Activated CD4-positive, alpha-beta T cell treated with anti-CD3 and anti-CD28 coated beads for 36 hours (primary cell): Measurements from ENCODE around the gene HSPBP1. TPM values are rescaled to one million over a fixed set of nuclear protein-coding genes. Genes with fewer than 3 reads are reported as not detected.

Experiments
- ATAC-seq: fragments of 200-7000 bp; cut with Tn5 transposase; one replicate; pipeline ENCODE4 v1.10.0; 2021; ENCODE audit warnings: mild to moderate bottlenecking, moderate library complexity
- CTCF ChIA-PET: fragments of 350-600 bp; sonication (Branson Sonifier 250); formaldehyde crosslinking; loops from one replicate; lab custom pipeline; 2021; ENCODE audit warnings: antibody characterized with exemption; lab: Charles Lee
- POLR2A ChIA-PET: fragments of 350-600 bp; sonication (Branson Sonifier 250); formaldehyde crosslinking; loops from one replicate; lab custom pipeline; 2021; ENCODE audit warnings: antibody characterized with exemption, inconsistent platforms; lab: Charles Lee
- DNase-seq: peaks from one replicate; pipeline ENCODE4 v3.0.0-alpha.2; 2020
- H3K27ac Mint-ChIP-seq: one replicate; pipeline ENCODE4 v1.8.0; 2021; ENCODE audit warnings: mixed read lengths
- H3K27me3 Mint-ChIP-seq: one replicate; pipeline ENCODE4 v1.8.0; 2021; ENCODE audit warnings: mixed read lengths
- H3K36me3 Mint-ChIP-seq: one replicate; pipeline ENCODE4 v1.8.0; 2021; ENCODE audit warnings: low read depth, mixed read lengths
- H3K4me1 Mint-ChIP-seq: one replicate; pipeline ENCODE4 v1.8.0; 2021; ENCODE audit warnings: mixed read lengths
- H3K4me3 Mint-ChIP-seq: one replicate; pipeline ENCODE4 v1.8.0; 2021; ENCODE audit warnings: mild to moderate bottlenecking, moderate library complexity, mixed read lengths
- H3K9me3 Mint-ChIP-seq: one replicate; pipeline ENCODE4 v1.8.0; 2021; ENCODE audit warnings: low read depth, mixed read lengths
- intact Hi-C, 2 experiments: fragments of 100-400 bp; cut with DNase I in 1 of 2; cut with micrococcal nuclease in 1 of 2; formaldehyde crosslinking; loops; one replicate each; pipeline versions ENCODE4 v1.14.2 to v1.15.1; 2022 to 2024; cut with DNase I, micrococcal nuclease
- total RNA-seq, 2 experiments: library from RNA; stranded (reverse); gene quantifications; one replicate each; pipeline ENCODE4 v1.2.3, GENCODE V29; 2021

The HSPBP1 gene
- total RNA-seq, 2 experiments from 2014 or later, result 41.1 to 45.2 TPM

DNA sequence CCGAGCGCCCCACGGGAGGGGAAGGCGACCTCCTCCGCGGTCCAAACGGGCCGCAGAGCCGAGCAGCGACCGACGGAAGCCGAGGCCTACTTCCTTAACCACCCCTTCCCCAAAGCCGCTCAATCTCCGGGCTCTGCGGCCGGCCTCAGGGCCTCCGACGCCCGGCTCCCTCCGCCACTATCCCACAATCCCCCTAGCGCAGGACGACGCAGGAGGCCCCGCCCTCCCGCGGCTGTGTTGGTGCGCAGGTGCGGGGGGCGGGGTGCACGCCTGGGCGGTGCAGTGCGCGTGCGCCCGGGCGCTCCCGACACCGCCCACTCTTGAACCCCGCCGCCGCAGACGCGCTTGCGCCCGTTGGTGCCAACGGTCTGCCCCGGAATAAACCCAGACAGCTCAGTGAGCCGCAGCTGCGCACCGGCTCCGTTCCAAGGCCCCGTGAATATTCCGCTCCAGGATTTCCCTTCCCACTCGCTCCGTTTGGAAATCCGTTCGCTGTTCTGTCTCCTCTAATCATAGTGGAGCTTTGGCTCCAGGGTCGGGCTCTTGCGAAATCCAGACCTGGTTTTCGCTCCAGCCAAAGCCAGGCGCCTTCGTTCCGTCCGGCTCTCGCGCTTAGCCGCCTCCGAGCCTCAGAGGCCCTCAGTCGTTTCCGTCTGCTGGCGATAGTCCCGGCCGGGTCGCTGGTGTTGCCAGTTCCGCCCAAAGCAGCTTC is 20.9 kb downstream of the HSPBP1 start, which contains the start of gene PPP6R1:
Gene PPP6R1, minus strand, starts transcription at position 190 of the 712 bp plus-strand sequence. CDS start 11,914 bp downstream, outside the sequence.
- Mint-ChIP-seq H3K9me3 (no peaks in the 10 kb centered on the region), H3K4me3 (peak within 1 kb of the TSS; percentile 95), H3K4me1 (peaks cover 22% of the 10 kb centered on the region), H3K27ac (peak within 1 kb of the TSS; percentile 98), H3K27me3 (no peaks in the 10 kb centered on the region), H3K36me3 (peaks cover 41% of the 10 kb centered on the region)
- intact Hi-C loops, result loop anchor here (1.0 to 10.0 kb wide), 26 partner anchors 21 to 1122 kb away; partner anchors contain the start of genes HSPBP1 (in 2 of the 2), KMT5C (in 2 of the 2), ZNF580 (in 2 of the 2) and ZNF581 (in 2 of the 2)
- DNase-seq (peak; percentile 98), ATAC-seq (peak; percentile 69)
- CTCF ChIA-PET, result interaction anchor here (0.7 to 1.8 kb wide), 7 partner anchors 11 to 245 kb away, joined by 3 to 6 read pairs (median 3); partner anchors contain the start of gene HSPBP1
- POLR2A ChIA-PET, result interaction anchor here (0.6 to 2.4 kb wide), 9 partner anchors 17 to 366 kb away, joined by 3 to 17 read pairs (median 4); partner anchors contain the start of genes HSPBP1, KMT5C, TMEM238 and UBE2S

DNA sequence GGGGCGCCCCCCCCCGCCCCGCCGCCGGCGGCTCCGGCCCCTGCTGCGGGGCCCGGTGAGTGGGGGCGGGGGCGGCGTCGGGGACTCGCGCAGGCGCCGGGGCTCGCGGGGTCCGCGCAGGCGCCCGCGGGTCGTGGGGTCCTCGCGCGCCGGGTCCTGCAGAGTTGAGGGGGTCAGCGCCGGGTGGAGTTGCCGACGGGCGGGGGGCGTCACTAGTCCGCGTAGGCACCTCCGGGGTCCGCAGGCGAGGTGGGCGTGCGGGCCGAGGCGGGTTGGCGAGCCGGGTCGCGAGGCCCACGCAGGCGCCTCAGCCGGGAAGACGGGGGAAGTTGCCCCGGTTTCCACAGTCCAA is 21.5 kb downstream of the HSPBP1 start:
- peaks cover 43% of the 10 kb centered on the region for H3K36me3 Mint-ChIP-seq

DNA sequence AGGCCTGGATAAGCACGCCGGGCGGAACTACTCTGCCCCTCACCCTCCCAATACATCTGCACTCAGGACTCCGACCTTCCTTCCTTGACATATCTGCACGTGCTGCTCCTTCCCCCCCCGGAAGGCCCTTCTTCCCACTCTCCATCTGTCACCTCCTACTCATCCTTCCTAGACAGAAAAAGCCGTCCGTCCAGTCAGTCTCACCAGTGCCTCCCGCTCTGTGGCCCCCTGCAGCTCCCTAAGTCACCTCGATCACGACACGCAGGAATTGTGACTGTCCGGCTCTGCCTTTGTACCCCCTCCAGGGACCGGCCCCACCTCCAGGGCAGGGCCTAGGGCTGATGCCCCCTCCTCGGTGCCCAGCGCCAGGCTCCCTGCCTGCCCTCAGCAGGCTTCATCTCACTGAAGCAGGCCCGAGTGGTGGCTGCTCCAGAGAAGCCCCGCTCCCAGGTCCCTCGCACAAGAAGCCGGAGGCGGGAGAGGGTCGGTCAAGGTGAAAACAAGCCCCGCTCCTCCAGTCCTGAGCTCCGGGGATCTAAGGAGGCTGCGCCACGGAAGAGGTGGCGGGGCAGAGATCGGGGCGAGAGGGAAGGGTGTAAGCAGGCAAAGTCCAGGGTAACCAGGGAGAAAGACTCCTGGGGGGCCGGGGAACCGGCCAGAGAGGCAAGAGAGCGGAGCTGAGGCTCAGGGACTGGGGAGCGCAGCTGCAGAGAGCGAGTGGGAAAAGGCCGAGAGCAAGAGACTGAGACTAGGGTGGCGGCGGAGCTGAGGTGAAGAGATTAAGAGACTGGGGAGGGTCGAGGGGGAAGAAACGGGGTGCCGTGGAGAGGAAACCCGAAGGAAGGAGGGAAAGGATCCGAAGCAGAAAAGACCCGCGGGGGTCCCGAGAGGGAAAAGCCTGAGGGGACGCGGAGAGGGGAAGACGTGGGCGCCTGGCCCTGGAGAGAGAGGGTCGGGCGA is 22.2 kb downstream of the HSPBP1 start:
- DNase-seq, result peak; percentile 55
- H3K36me3 Mint-ChIP-seq, result peaks cover 46% of the 10 kb centered on the region
- peak overlapping the region; percentile 98 for H3K27ac Mint-ChIP-seq
- intact Hi-C loops, result loop anchor here (2.0 to 10.0 kb wide), 10 partner anchors 41 to 1057 kb away; partner anchors contain the start of genes ZNF580 (in 2 of the 2), ZNF581 (in 2 of the 2), KMT5C (in 1 of the 2) and RPS9 (in 1 of the 2)
- ATAC-seq, result no peak
- ChIA-PET CTCF (interaction anchor here (0.6 to 0.7 kb wide), 2 partner anchors 22 to 213 kb away, joined by 3 read pairs; partner anchors contain the start of gene HSPBP1), POLR2A (interaction anchor here (0.6 to 1.5 kb wide), 3 partner anchors 22 to 240 kb away, joined by 3 to 6 read pairs (median 3); partner anchors contain the start of gene KMT5C)
- H3K4me3 Mint-ChIP-seq, result peak overlapping the region; percentile 95
- no peaks in the 10 kb centered on the region for H3K27me3 Mint-ChIP-seq
- H3K4me1 Mint-ChIP-seq, result peaks cover 32% of the 10 kb centered on the region
- no peaks in the 10 kb centered on the region for H3K9me3 Mint-ChIP-seq

More for the DNA sequence above, 21.5 kb downstream of the HSPBP1 start:
- Mint-ChIP-seq H3K27me3 (no peaks in the 10 kb centered on the region), H3K27ac (no peak overlapping the region), H3K4me1 (peaks cover 25% of the 10 kb centered on the region), H3K9me3 (no peaks in the 10 kb centered on the region), H3K4me3 (peak overlapping the region; percentile 95)
- intact Hi-C loops, result loop anchor here (2.0 to 10.0 kb wide), 10 partner anchors 42 to 1056 kb away; partner anchors contain the start of genes ZNF580 (in 2 of the 2), ZNF581 (in 2 of the 2), KMT5C (in 1 of the 2) and RPS9 (in 1 of the 2)
- DNase-seq (peak; percentile 65), ATAC-seq (no peak)
- ChIA-PET POLR2A (interaction anchor here (1.4 to 1.8 kb wide), 2 partner anchors 22 to 126 kb away, joined by 6 to 10 read pairs; partner anchors contain the start of genes HSPBP1 and TMEM238), CTCF (interaction anchor here (0.6 to 0.9 kb wide), 2 partner anchors 22 to 245 kb away, joined by 3 read pairs; partner anchors contain the start of gene HSPBP1)

DNA sequence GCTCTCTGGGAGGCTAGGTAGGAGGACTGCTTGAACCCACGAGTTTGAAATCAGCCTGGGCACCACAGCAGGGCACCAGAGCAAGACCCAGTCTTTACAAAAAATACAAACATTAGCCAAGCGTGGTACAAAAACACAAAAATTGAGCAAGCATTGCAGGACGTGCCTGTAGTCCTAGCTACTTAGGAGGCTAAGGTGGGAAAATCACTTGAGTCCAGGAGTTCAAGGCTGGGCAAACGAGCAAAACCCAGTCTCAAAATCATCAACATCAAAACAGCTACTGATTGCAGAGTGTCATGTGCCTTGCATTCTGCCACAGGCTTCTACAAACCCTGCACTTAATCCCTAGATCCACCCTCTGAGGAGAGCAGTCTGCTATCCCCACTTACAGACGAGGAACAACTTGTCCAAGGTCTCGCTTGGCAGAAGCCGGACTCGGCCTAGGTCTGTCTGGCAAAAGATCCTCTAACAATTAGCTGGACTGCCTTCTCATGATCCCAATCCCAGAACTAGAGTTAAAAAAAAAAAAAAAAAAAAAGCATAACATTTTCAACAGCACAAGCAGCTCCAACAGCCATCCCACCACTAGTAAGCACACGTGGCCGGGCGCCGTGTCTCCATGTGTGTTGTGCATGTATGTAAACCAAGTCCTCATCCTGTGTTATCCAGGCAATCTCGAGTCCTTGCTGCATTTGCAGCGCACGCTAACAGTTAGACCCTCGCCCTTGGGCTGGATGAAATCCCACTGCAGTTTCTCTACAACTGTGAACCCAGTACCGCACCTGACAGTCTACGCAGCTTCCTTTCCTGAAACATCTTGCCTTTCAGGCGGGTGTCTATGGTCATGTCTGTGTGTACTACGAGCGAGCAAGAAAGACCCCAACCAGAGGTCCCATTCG is 23.1 kb downstream of the HSPBP1 start:
- Mint-ChIP-seq H3K4me3 (peak overlapping the region; percentile 95), H3K27ac (peak overlapping the region; percentile 98), H3K27me3 (no peaks in the 10 kb centered on the region), H3K36me3 (peaks cover 48% of the 10 kb centered on the region), H3K9me3 (no peaks in the 10 kb centered on the region), H3K4me1 (peaks cover 41% of the 10 kb centered on the region)
- DNase-seq (peak; percentile 53), ATAC-seq (no peak)
- ChIA-PET POLR2A (interaction anchor here (0.6 to 1.5 kb wide), 4 partner anchors 23 to 241 kb away, joined by 3 to 6 read pairs (median 3); partner anchors contain the start of gene KMT5C), CTCF (interaction anchor here (1.5 to 2.2 kb wide), 2 partner anchors 23 to 36 kb away, joined by 4 to 6 read pairs; partner anchors contain the start of gene HSPBP1)
- intact Hi-C loops, result loop anchor here (5.0 to 10.0 kb wide), 4 partner anchors 385 to 1058 kb away; partner anchors contain the start of genes ZNF580 (in 2 of the 2), ZNF581 (in 2 of the 2), RPS9 (in 1 of the 2) and ZNF787 (in 1 of the 2)

DNA sequence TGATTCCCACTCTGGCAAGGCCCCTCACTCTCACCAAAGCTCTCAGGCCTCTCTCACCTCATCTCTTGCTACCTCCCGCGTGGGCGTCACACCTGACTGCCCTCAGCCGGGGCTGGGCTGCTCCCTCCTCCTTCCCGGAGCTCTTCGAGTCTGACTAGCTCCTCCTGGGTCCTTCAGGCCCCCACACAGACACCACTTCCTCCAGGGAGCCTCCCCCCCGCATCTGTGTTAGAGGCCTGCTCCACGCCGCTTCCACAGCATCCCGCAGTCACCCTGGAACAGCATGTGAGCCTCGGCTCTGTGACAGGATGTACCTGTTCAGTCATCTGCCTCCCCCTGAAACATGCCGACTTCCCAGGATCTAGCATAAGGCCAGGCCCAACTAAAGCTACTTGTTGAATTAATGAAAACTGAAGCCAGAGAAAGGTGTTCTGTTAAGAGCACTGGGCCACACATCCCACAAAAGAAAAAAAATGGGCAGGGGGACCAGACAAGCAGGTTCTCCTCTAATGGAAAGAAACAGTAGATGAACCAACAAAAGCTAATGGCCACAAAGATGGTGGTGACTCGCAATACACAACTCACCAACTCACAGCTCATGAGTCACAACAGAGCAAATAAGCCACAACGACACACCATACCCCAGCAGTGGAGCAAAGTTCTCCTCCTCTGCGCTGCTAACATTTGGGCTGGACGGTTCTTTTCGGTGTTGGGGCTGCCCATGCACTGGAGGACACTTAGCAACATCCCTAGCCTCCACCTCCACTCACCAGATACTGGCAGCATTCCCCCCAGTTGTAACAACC is 24.1 kb downstream of the HSPBP1 start:
- intact Hi-C loops, result loop anchor here (2.0 to 10.0 kb wide), 5 partner anchors 129 to 1059 kb away; partner anchors contain the start of genes ZNF580 (in 2 of the 2), ZNF581 (in 2 of the 2), RPL28 (in 1 of the 2) and RPS9 (in 1 of the 2)
- ATAC-seq, result peak; percentile 24
- no peaks in the 10 kb centered on the region for H3K9me3 Mint-ChIP-seq
- CTCF ChIA-PET, result interaction anchor here (0.8 to 2.2 kb wide), 3 partner anchors 24 to 114 kb away, joined by 3 to 6 read pairs (median 4); partner anchors contain the start of gene HSPBP1
- peak overlapping the region; percentile 98 for H3K27ac Mint-ChIP-seq
- H3K27me3 Mint-ChIP-seq, result no peaks in the 10 kb centered on the region
- H3K4me1 Mint-ChIP-seq, result peaks cover 51% of the 10 kb centered on the region
- POLR2A ChIA-PET, result interaction anchor here (0.6 to 2.2 kb wide), 8 partner anchors 25 to 318 kb away, joined by 3 to 12 read pairs (median 3); partner anchors contain the start of genes HSPBP1 and TMEM238
- H3K36me3 Mint-ChIP-seq, result peaks cover 57% of the 10 kb centered on the region
- peak overlapping the region; percentile 95 for H3K4me3 Mint-ChIP-seq
- peak; percentile 85 for DNase-seq

DNA sequence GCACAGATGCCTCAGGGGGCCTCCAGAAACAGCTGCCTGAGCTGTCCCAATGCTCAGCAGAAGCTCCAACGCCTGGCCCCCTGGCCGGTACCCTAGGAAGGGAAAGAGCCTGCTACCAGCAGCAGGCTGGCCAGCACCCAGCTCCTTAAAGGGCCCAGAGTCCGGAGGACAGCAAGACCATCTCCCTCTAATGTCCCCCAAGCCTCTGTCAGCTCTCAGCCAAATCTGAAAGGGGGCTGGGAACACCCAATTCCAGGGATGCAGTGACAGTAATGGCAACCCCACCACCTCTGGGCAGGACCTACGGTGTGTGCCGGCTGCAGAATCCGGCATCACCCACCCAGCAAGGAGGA is 25.3 kb downstream of the HSPBP1 start:
- peak overlapping the region; percentile 98 for H3K27ac Mint-ChIP-seq
- CTCF ChIA-PET, result interaction anchor here (0.7 to 2.2 kb wide), 7 partner anchors 25 to 400 kb away, joined by 3 to 7 read pairs (median 4); partner anchors contain the start of gene HSPBP1
- H3K36me3 Mint-ChIP-seq, result peaks cover 60% of the 10 kb centered on the region
- peaks cover 52% of the 10 kb centered on the region for H3K4me1 Mint-ChIP-seq
- POLR2A ChIA-PET, result interaction anchor here (0.5 to 2.2 kb wide), 4 partner anchors 26 to 152 kb away, joined by 3 to 12 read pairs (median 4); partner anchors contain the start of genes HSPBP1, KMT5C and TMEM238
- ATAC-seq (no peak), DNase-seq (no peak)
- intact Hi-C loops, result loop anchor here (1.0 to 10.0 kb wide), 3 partner anchors 85 to 1060 kb away; partner anchors contain the start of genes KMT5C (in 1 of the 2), RPL28 (in 1 of the 2), TMEM238 (in 1 of the 2) and ZSCAN5A (in 1 of the 2)
- peak overlapping the region; percentile 95 for H3K4me3 Mint-ChIP-seq
- H3K27me3 Mint-ChIP-seq, result no peaks in the 10 kb centered on the region
- H3K9me3 Mint-ChIP-seq, result no peaks in the 10 kb centered on the region

DNA sequence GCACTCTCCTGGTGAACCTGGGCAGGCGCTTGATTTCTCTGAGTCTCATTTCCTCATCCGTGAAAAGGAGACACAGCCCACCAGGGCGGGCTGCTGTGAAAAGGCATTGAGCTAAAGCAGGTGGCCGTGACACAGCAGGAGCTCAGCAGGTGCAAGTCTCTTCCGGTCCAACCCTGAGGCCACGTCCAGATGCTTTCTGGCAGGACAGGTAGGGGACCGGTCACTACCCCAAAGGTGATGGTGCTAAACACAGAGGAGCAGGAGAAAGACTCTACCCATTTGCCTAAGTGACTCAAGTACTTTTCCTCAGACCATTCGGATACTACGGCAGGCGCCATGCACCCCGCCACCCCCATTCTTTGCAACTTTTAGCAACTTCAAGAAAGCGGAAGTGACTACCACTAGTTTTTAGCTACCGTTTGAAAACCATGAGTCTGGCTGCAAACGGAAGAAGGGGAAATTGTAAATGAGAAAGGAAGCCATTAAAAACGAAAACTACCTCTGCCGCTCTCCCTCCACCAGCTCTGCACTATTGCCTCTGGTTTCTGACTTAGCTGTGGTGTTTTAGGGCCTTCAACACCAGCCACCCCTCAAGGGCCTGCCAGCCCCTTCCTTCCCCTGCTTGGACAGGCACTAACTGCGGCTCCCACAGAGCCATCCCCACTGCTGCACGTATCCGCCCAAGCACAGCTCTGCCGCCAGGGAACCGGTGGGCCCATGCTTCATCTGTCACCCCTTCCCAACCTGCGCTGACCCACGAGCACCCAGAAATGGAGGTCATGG is 25.9 kb downstream of the HSPBP1 start:
- Mint-ChIP-seq H3K9me3 (no peaks in the 10 kb centered on the region), H3K27me3 (no peaks in the 10 kb centered on the region), H3K4me3 (peak overlapping the region; percentile 95), H3K36me3 (peaks cover 62% of the 10 kb centered on the region), H3K27ac (peak overlapping the region; percentile 98), H3K4me1 (peaks cover 50% of the 10 kb centered on the region)
- intact Hi-C loops, result loop anchor here (1.0 to 10.0 kb wide), 4 partner anchors 38 to 1061 kb away; partner anchors contain the start of genes KMT5C (in 1 of the 2), RPL28 (in 1 of the 2), TMEM238 (in 1 of the 2) and ZSCAN5A (in 1 of the 2)
- peak; percentile 77 for DNase-seq
- ChIA-PET POLR2A (interaction anchor here (0.5 to 2.2 kb wide), 5 partner anchors 8 to 805 kb away, joined by 3 to 12 read pairs (median 5); partner anchors contain the start of genes HSPBP1, KMT5C and LENG8), CTCF (interaction anchor here (0.7 to 2.2 kb wide), 8 partner anchors 26 to 400 kb away, joined by 3 to 7 read pairs (median 4); partner anchors contain the start of genes HSPBP1 and KMT5C)
- peak; percentile 19 for ATAC-seq
